ENCODE data around the gene MRPL19.

Gene MRPL19

GRCh38 chr2:75616933-75617332, 29.6 kb upstream of the MRPL19 start:
- DNase-seq (ENCODE audit: low read depth) = no peak

- no peak for DNase-seq (ENCODE audit: low read depth)
Measured at GRCh38 chr2:75619956-75620740, 26.4 kb upstream of the MRPL19 start.

- DNase-seq (ENCODE audit: low read depth) = no peak
Measured at GRCh38 chr2:75621228-75621627, 25.4 kb upstream of the MRPL19 start.

- no peak for DNase-seq (ENCODE audit: low read depth)
Measured at GRCh38 chr2:75622500-75622899, 24.1 kb upstream of the MRPL19 start.

GRCh38 chr2:75622929-75623328, 23.7 kb upstream of the MRPL19 start:
- no peak for DNase-seq (ENCODE audit: low read depth)

- DNase-seq (ENCODE audit: low read depth) = peak; percentile 71
Measured at GRCh38 chr2:75627902-75628504, 18.6 kb upstream of the MRPL19 start.

- DNase-seq (ENCODE audit: low read depth) = peak; percentile 46
Measured at GRCh38 chr2:75632091-75632701, 14.4 kb upstream of the MRPL19 start.

GRCh38 chr2:75632813-75633212, 13.8 kb upstream of the MRPL19 start:
- DNase-seq (ENCODE audit: low read depth) = no peak

GRCh38 chr2:75633620-75634019, 13.0 kb upstream of the MRPL19 start:
- no peak for DNase-seq (ENCODE audit: low read depth)

- no peak for DNase-seq (ENCODE audit: low read depth)
Measured at GRCh38 chr2:75634945-75635344, 11.6 kb upstream of the MRPL19 start.

GRCh38 chr2:75637568-75637967, 9.0 kb upstream of the MRPL19 start:
- no peak for DNase-seq (ENCODE audit: low read depth)

- DNase-seq (ENCODE audit: low read depth) = peak; percentile 62
Measured at GRCh38 chr2:75640621-75641121, 5.9 kb upstream of the MRPL19 start.

- DNase-seq (ENCODE audit: low read depth) = no peak
Measured at GRCh38 chr2:75641587-75641986, 5.0 kb upstream of the MRPL19 start.

GRCh38 chr2:75643980-75644379, 2.6 kb upstream of the MRPL19 start:
- DNase-seq (ENCODE audit: low read depth) = no peak

GRCh38 chr2:75645643-75646042, 940 bp upstream of the MRPL19 start:
- no peak for DNase-seq (ENCODE audit: low read depth)

GRCh38 chr2:75646090-75646582, 447 bp upstream of the MRPL19 start:
- no peak for DNase-seq (ENCODE audit: low read depth)

- DNase-seq (ENCODE audit: low read depth) = no peak
Measured at GRCh38 chr2:75647771-75648170, 1.2 kb downstream of the MRPL19 start.

GRCh38 chr2:75654012-75654411, 7.4 kb downstream of the MRPL19 start:
- DNase-seq (ENCODE audit: low read depth) = no peak

- no peak for DNase-seq (ENCODE audit: low read depth)
Measured at GRCh38 chr2:75655861-75656260, 9.3 kb downstream of the MRPL19 start.

GRCh38 chr2:75656563-75656962, 10.0 kb downstream of the MRPL19 start:
- DNase-seq (ENCODE audit: low read depth) = no peak

- DNase-seq (ENCODE audit: low read depth) = no peak
Measured at GRCh38 chr2:75657798-75658197, 11.2 kb downstream of the MRPL19 start.

GRCh38 chr2:75666911-75667310, 20.3 kb downstream of the MRPL19 start:
- DNase-seq (ENCODE audit: low read depth) = no peak

- DNase-seq (ENCODE audit: low read depth) = no peak
Measured at GRCh38 chr2:75667884-75668283, 21.3 kb downstream of the MRPL19 start.

Data from fibroblast of the conjunctiva (primary cell).